Activated CD4-positive, alpha-beta T cell treated with anti-CD3 and anti-CD28 coated beads, Interleukin-2, Interleukin-6, amounts not matched to agents 100 ng/mL and 50 ng/mL, durations not matched to agents 16 hours and 8 hours (primary cell): ENCODE data around the gene AFTPH.

ENCODE experiments used
- DNase-seq: peaks from one replicate; pipeline ENCODE4 v3.0.0-alpha.2; 2020

AFTPH gene

GRCh38 chr2:64542071-64543007 lies 18.2 kb downstream of the AFTPH start:
- DNase-seq, result no peak

GRCh38 chr2:64543008-64543697 lies 19.0 kb downstream of the AFTPH start:
- DNase-seq, result no peak

GRCh38 chr2:64548761-64549160 lies 24.6 kb downstream of the AFTPH start:
- no peak for DNase-seq

GRCh38 chr2:64550042-64550441 lies 25.9 kb downstream of the AFTPH start:
- no peak for DNase-seq

- no peak for DNase-seq
These were observed 27.7 kb downstream of the AFTPH start for GRCh38 chr2:64551851-64552250.

GRCh38 chr2:64554117-64554516 lies 30.0 kb downstream of the AFTPH start:
- no peak for DNase-seq

- DNase-seq, result no peak
These were observed 34.4 kb downstream of the AFTPH start for GRCh38 chr2:64558445-64559081.

GRCh38 chr2:64562148-64562784 lies 38.1 kb downstream of the AFTPH start:
- DNase-seq, result no peak

GRCh38 chr2:64563436-64563938 lies 39.4 kb downstream of the AFTPH start:
- DNase-seq, result no peak

- DNase-seq, result no peak
These were observed 42.0 kb downstream of the AFTPH start for GRCh38 chr2:64565949-64566710.

GRCh38 chr2:64567473-64567872 lies 43.3 kb downstream of the AFTPH start:
- no peak for DNase-seq

- no peak for DNase-seq
These were observed 44.7 kb downstream of the AFTPH start for GRCh38 chr2:64568836-64569235.

- DNase-seq, result no peak
These were observed 50.7 kb downstream of the AFTPH start for GRCh38 chr2:64574871-64575270.

GRCh38 chr2:64581018-64581417 lies 56.9 kb downstream of the AFTPH start:
- DNase-seq, result no peak

- no peak for DNase-seq
These were observed 57.8 kb downstream of the AFTPH start for GRCh38 chr2:64581777-64582539.

- no peak for DNase-seq
These were observed 58.7 kb downstream of the AFTPH start for GRCh38 chr2:64582774-64583340.

- DNase-seq, result no peak
These were observed 61.9 kb downstream of the AFTPH start for GRCh38 chr2:64586054-64586453.

- peak; percentile 23 for DNase-seq
These were observed 62.9 kb downstream of the AFTPH start for GRCh38 chr2:64586883-64587481.

- no peak for DNase-seq
These were observed 63.4 kb downstream of the AFTPH start for GRCh38 chr2:64587561-64587960.

GRCh38 chr2:64591188-64591587 lies 67.1 kb downstream of the AFTPH start:
- no peak for DNase-seq
